GM21786 (cell line): ENCODE measurements around the gene SMURF2.
"Not testable (repeated sequence)": the region's sequence is repeated elsewhere in the genome, so short reads cannot be mapped to it uniquely, and the experiment has no call there.

ENCODE experiments used
- ATAC-seq: cut with Tn5 transposase; IDR thresholded peaks from one replicate; pipeline ENCODE4 v1.9.1; 2021; ENCODE audit not compliant: unreplicated experiment

The SMURF2 gene

GRCh38 chr17:64661976-64662773, at the start of gene SMURF2:
TSS of gene SMURF2 (minus strand) at chr17:64662307. CDS start at chr17:64661880, 427 bp downstream.
- peak; percentile 90 for ATAC-seq

DNA sequence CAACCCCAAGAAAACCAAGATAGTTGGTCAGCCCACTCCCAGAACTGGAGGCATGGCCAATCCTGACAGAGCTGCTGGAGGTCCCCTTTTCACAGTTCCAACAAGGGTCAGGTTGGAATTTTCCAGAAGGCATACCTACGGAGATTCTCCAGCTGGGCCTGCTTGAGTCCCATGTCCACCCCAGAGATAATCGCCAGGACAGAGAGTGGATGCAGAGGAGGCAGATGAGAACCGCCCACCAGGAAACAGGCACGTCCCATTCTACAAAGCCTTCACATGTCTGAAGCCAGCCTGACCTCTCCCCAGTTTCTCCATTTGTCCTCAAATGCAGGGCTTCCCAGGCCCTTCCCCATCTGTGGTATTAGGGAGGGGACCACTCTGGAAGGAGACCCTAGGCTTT, 47.4 kb upstream of the SMURF2 start:
- no peak for ATAC-seq

- ATAC-seq, result no peak
Measured at GRCh38 chr17:64707050-64707591, 45.0 kb upstream of the SMURF2 start.

DNA sequence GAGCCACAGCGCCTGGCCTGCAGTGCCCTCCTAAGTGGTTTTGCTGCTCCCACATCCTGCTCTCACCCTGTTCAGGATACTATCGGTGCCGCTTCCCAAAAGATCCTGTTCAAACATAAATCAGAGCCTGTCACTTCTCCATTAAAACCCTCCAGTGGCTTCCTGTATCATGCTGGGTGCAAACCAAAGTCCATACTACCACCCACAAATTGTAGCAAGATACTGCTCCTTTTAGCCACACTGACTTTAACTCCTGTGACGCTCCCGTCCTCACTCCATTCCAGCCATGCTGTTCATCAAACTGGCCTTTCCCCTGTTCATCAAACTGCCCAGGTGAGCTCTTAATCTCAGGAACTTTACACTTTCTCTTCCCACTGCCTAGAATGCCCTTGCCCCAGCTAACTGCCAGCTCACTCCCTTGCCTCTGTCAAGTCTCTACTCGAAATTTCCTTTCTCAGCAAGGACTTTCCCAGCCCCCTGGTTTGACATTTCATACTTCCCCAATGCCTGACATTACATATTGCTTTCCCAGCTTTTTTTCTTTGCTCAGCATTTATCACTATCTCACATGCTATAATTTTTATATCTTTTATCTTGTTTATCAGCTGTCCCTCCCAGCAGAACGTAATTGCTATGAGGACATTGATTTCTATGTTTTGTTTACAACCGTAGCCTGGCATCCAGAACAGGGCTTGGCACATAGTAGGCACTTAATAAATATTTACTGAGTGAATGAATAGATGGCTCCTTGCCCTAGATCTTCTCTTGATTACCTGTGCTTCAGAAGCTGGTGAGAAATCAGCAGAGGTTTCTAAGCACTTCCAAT, 44.3 kb upstream of the SMURF2 start:
- no peak for ATAC-seq

- ATAC-seq, result no peak
Measured at GRCh38 chr17:64702815-64703214, 40.7 kb upstream of the SMURF2 start.

DNA sequence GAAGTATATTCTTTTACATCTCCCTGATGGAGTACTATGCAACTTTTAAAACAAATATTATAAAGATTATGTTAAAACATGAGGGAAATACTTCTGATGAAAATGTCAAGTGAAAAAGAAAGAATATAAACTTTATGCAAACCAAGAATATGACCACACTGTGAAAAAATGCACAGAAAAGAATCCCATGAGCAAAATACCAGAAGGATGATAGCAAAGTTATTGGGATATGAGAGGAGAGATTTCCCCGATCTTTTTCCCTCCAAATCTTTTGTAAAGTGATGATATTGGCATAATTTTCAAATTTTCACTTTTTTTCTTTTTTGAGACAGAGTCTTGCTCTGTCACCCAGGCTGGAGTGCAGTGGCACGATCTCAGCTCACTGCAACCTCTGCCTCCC, 36.6 kb upstream of the SMURF2 start:
- ATAC-seq, result no peak

DNA sequence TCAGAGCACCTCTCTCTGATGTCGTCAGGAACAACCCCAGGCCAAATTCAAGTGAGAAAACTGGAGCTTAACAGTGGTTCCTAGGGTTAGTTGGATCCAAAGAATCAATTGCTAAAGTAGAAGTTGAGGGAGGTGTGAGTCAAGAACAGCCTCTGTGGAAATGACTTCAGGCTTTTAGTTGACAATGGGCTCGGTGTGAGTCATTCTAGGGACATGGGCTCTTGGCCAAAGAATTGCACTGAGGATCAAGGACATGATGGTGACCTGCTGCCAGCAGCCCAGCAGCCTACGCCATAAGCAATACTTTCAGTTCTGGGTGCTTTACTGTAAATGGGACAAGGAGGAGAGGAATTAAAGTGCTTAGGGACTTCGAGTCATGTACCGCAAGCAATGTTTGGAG, 32.1 kb upstream of the SMURF2 start:
- ATAC-seq, result no peak

GRCh38 chr17:64692187-64692586, 30.1 kb upstream of the SMURF2 start:
- ATAC-seq, result no peak

GRCh38 chr17:64689106-64689505, 27.0 kb upstream of the SMURF2 start:
- ATAC-seq, result no peak

GRCh38 chr17:64688481-64688880, 26.4 kb upstream of the SMURF2 start:
- no peak for ATAC-seq

- ATAC-seq, result no peak
Measured at GRCh38 chr17:64687961-64688360, 25.9 kb upstream of the SMURF2 start.

DNA sequence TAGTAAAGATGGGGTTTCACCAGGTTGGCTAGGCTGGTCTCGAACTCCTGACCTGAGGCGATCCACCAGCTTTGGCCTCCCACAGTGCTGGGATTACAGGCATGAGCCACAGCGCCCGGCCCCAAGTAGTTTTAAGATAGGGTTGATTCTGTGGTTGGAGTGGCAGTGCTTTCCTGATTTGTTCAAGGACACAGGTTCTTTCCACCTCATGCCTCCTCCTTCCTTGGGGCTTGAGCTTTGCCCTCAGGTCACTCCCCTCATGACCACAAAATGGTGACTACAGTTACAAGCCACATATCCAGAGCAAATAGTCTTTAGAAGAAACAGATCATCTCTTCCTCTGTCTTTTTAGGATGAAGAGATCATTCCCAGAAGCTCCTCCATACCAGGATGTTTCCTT, 25.3 kb upstream of the SMURF2 start:
- ATAC-seq, result no peak

DNA sequence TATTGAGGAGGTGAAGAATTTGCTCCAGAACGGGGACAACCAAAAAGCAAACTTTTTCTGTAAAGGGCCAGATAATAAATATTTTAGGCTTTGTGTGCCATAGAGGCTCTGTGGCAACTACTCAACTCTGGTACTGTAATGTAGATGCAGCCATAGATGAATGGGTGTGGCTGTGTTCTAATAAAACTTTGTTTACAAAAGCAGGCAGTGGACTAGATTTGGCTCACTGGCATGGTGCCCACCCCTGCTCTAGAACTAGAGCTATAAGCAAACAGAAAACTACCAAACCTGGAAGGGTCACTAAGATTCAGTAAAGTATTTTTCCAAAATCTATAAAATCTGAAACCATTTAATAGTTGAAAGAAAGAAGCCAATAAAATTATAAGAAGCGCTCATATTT, 24.6 kb upstream of the SMURF2 start:
- ATAC-seq, result no peak

GRCh38 chr17:64685705-64686104, 23.6 kb upstream of the SMURF2 start:
- no peak for ATAC-seq

DNA sequence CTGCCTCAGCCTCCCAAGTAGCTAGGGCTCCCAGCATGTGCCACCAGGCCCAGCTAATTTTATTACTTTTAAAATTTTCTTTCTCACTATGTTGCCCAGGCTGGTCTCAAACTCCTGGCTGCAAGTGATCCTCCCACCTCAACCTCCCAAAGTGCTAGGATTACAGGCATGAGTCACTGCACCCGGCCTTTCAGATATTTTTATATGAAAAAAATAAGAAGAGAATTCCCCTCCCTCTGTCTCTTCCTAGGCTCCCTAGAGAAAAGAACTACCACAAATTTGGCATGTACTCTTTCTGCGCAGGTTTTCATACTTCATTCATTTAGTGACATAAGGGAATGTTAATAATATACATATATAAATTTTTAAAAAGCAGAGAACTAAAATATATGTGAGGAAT, 21.7 kb upstream of the SMURF2 start:
- ATAC-seq, result no peak

GRCh38 chr17:64682261-64683181, 20.4 kb upstream of the SMURF2 start:
- no peak for ATAC-seq

DNA sequence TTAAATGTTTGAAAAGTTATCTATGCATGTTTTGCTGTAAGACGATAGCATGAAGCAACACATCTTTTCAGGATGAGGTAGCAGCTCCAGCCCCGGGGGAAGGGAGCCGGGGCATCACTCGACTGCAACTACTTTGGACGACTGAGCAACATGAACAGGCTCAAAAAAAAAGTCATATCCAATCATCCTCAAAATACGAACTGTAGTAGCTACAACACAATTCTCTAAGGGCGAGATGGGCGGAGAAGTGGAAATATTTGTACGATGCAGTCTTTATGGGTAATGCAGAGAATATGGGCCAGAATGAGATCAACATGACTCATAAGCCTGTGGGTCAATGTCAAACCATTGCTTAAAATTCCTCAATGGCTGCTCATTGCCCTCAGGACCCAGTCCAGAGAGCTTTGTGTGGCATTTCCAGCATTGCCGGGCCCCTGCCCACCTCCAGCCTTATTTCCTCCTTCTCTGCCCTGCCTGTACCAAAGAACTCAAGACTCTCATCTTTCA, 17.7 kb upstream of the SMURF2 start:
- ATAC-seq, result no peak

- no peak for ATAC-seq
Measured at GRCh38 chr17:64676763-64677162, 14.7 kb upstream of the SMURF2 start.

GRCh38 chr17:64670843-64671590, 8.9 kb upstream of the SMURF2 start:
- ATAC-seq, result not testable (repeated sequence)
